Measurements from ENCODE around the gene MTNR1B. TPM values are rescaled to one million over a fixed set of nuclear protein-coding genes. Genes with fewer than 3 reads are reported as not detected.

Gene MTNR1B
- total RNA-seq, 6 experiments from 2014 or later: not detected

DNA sequence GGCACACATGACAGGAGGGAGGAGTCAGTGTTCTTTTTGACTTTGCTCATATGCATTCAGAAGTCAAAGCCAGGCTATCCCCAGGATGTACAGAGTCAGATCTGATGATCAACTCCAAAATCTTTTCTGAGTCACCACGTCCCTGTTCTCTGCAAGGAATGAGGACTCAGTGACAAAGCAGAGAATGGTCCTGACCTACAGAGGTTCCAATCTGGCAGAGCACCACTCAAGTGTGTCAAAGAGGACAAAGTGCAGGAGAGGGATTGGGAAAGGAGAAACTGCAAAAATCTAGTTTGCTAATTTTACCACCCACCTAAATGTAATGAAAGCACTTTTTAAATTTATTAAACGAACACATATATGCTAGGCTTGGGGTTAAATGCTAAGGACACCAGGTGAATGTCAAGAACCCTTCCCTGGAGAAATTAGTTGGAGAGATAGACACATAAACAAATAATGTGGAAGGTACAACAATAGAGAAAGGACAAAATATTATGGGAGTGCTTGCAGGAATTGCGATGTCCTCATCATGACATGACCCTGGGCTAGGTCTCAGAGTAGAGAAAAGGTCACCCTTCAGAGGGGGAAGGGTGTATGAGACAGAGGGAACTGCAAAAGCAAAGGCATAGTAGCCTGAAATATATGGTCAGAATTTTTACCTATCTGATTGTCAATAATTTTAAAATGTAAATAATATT, 56.3 kb downstream of the MTNR1B start:
- Histone ChIP-seq H3K27me3 (no peaks in the 10 kb centered on the region), H3K36me3 (no peaks in the 10 kb centered on the region), H3K9me3 (no peaks in the 10 kb centered on the region), H3K4me3 (no peak overlapping the region), H3K27ac (peak overlapping the region; percentile 20 to 77 (median 72)), H3K4me1 (peaks cover 0 to 35% (median 3%) of the 10 kb centered on the region in 4 donors)
- DNase-seq: peak in 1 of 3 donors; percentile 68
- TF ChIP-seq, protein P1, sequence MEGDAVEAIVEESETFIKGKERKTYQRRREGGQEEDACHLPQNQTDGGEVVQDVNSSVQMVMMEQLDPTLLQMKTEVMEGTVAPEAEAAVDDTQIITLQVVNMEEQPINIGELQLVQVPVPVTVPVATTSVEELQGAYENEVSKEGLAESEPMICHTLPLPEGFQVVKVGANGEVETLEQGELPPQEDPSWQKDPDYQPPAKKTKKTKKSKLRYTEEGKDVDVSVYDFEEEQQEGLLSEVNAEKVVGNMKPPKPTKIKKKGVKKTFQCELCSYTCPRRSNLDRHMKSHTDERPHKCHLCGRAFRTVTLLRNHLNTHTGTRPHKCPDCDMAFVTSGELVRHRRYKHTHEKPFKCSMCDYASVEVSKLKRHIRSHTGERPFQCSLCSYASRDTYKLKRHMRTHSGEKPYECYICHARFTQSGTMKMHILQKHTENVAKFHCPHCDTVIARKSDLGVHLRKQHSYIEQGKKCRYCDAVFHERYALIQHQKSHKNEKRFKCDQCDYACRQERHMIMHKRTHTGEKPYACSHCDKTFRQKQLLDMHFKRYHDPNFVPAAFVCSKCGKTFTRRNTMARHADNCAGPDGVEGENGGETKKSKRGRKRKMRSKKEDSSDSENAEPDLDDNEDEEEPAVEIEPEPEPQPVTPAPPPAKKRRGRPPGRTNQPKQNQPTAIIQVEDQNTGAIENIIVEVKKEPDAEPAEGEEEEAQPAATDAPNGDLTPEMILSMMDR (IDR thresholded peaks at IDR 0.05): no peak
- no peak for TF ChIP-seq POLR2A (IDR thresholded peaks at IDR 0.05)
- ATAC-seq: peak; percentile 89 to 93 (median 90)
- 25% methylated on average over 3 of the region's 3 CpGs for WGBS (ENCODE audit: insufficient coverage, low coverage, low lambda C conversion rate, missing lambda C conversion rate)
- intact Hi-C loops (cut with DNase I): no loop called here

- ATAC-seq: peak in 1 of 4 donors; percentile 41
- peak overlapping the region in 1 of 3 donors; percentile 19 for H3K4me3 ChIP-seq
- no peaks in the 10 kb centered on the region for H3K9me3 ChIP-seq
- TF ChIP-seq, protein P1 (IDR thresholded peaks at IDR 0.05): no peak
- no peak for TF ChIP-seq POLR2A (IDR thresholded peaks at IDR 0.05)
- no peak for DNase-seq
- intact Hi-C loops (cut with DNase I): no loop called here
- peak overlapping the region in 2 of 3 donors; percentile 42 to 49 for H3K27ac ChIP-seq
- H3K4me1 ChIP-seq: peaks cover 0 to 47% (median 7%) of the 10 kb centered on the region in 4 donors
- H3K36me3 ChIP-seq: no peaks in the 10 kb centered on the region
- WGBS (ENCODE audit: insufficient coverage, low coverage, low lambda C conversion rate, missing lambda C conversion rate): 26% methylated on average over 6 of the region's 6 CpGs
- H3K27me3 ChIP-seq: no peaks in the 10 kb centered on the region
These were observed 59.6 kb downstream of the MTNR1B start for GRCh38 chr11:93028960-93029522.

GRCh38 chr11:93031386-93031785, 61.9 kb downstream of the MTNR1B start:
- intact Hi-C loops (cut with DNase I): no loop called here
- Histone ChIP-seq H3K36me3 (no peaks in the 10 kb centered on the region), H3K4me3 (no peak overlapping the region), H3K9me3 (no peaks in the 10 kb centered on the region), H3K27me3 (no peaks in the 10 kb centered on the region), H3K27ac (no peak overlapping the region), H3K4me1 (peaks cover 0 to 38% (median 11%) of the 10 kb centered on the region in 4 donors)
- no peak for DNase-seq
- WGBS (ENCODE audit: insufficient coverage, low coverage, low lambda C conversion rate, missing lambda C conversion rate): 93% methylated on average over 6 of the region's 8 CpGs
- no peak for ATAC-seq
- TF ChIP-seq, protein P1 (IDR thresholded peaks at IDR 0.05): no peak
- TF ChIP-seq POLR2A (IDR thresholded peaks at IDR 0.05): no peak

Small RNAs within 50 kb of the gene (small RNA-seq; reads per million reads assigned to genes)
- 0 reads per million in 2 experiments for gene SNRPGP16

Other genes starting within 250 kb of the MTNR1B start
- 10 to 100 TPM in 1 of 6 experiments, 1 to 10 TPM in 5; 3.2 to 10.7 (median 6.5) TPM for gene SLC36A4, start 228.3 kb downstream of the MTNR1B start, total RNA-seq

Measured in right lobe of liver (tissue), 6 donors.